Trophoblast cell (in vitro differentiated cells and primary cell): Measurements from ENCODE around the gene GRB10.

Experiments used
- DNase-seq, 2 donors: peaks; one replicate each; pipeline ENCODE4 v3.0.0-alpha.2; 2016
- H2AFZ ChIP-seq: 2 replicates; pipeline ENCODE4 v1.6.1; 2013; ENCODE audit warnings: low read length, moderate library complexity, mild to moderate bottlenecking; ENCODE audit not compliant: insufficient read depth, poor library complexity
- H2AK5ac ChIP-seq: 2 replicates; pipeline ENCODE4 v1.6.1; 2013; ENCODE audit warnings: mild to moderate bottlenecking, low read length
- H2BK120ac ChIP-seq: 2 replicates; pipeline ENCODE4 v1.6.1; 2013; ENCODE audit warnings: low read length, mild to moderate bottlenecking, moderate library complexity; ENCODE audit not compliant: insufficient read depth, poor library complexity
- H2BK12ac ChIP-seq: 2 replicates; pipeline ENCODE4 v1.6.1; 2013; ENCODE audit warnings: mild to moderate bottlenecking, low read length, moderate library complexity
- H2BK5ac ChIP-seq: 2 replicates; pipeline ENCODE4 v1.6.1; 2013; ENCODE audit warnings: low read length, low read depth, moderate library complexity, mild to moderate bottlenecking; ENCODE audit not compliant: poor library complexity
- H3K14ac ChIP-seq: 2 replicates; pipeline ENCODE4 v1.6.1; 2013; ENCODE audit warnings: mild to moderate bottlenecking, low read length
- H3K18ac ChIP-seq: 2 replicates; pipeline ENCODE4 v1.6.1; 2013; ENCODE audit warnings: mild to moderate bottlenecking, low read length
- H3K23ac ChIP-seq: 2 replicates; pipeline ENCODE4 v1.6.1; 2013; ENCODE audit warnings: low read length
- H3K27ac ChIP-seq: 2 replicates; pipeline ENCODE4 v1.5.1; 2013; ENCODE audit warnings: low read depth, mild to moderate bottlenecking, inconsistent platforms, low read length, moderate library complexity
- H3K27me3 ChIP-seq: 2 replicates; pipeline ENCODE4 v1.6.1; 2013; ENCODE audit warnings: inconsistent platforms, mild to moderate bottlenecking, low read length, moderate library complexity; ENCODE audit not compliant: insufficient read depth
- H3K36me3 ChIP-seq, 2 experiments: 1 replicate in 1 of 2; 2 replicates in 1 of 2; pipeline ENCODE4 v1.6.1; 2013; ENCODE audit warnings: low read length in 2 of 2, mild to moderate bottlenecking in 2 of 2, moderate library complexity in 1 of 2; ENCODE audit not compliant: insufficient read depth in 2 of 2, control insufficient read depth in 1 of 2
- H3K4ac ChIP-seq: 2 replicates; pipeline ENCODE4 v1.6.1; 2013; ENCODE audit warnings: low read depth, mild to moderate bottlenecking, low read length, moderate library complexity
- H3K4me1 ChIP-seq, 2 experiments: 1 replicate in 1 of 2; 2 replicates in 1 of 2; pipeline ENCODE4 v1.6.1; 2013; ENCODE audit warnings: low read length in 2 of 2, mild to moderate bottlenecking in 2 of 2, moderate library complexity in 1 of 2; ENCODE audit not compliant: insufficient read depth in 2 of 2, control insufficient read depth in 1 of 2
- H3K4me2 ChIP-seq: 2 replicates; pipeline ENCODE4 v1.6.1; 2013; ENCODE audit warnings: inconsistent platforms, mild to moderate bottlenecking, low read length, moderate library complexity
- H3K4me3 ChIP-seq: 2 replicates; pipeline ENCODE4 v1.5.1; 2013; ENCODE audit warnings: mild to moderate bottlenecking, low read depth, low read length, inconsistent platforms
- H3K79me1 ChIP-seq: one replicate; pipeline ENCODE4 v1.6.1; 2013; ENCODE audit warnings: low read length
- H3K79me2 ChIP-seq: 2 replicates; pipeline ENCODE4 v1.6.1; 2013; ENCODE audit warnings: low read length, mild to moderate bottlenecking; ENCODE audit not compliant: control insufficient read depth, insufficient read depth, poor library complexity
- H3K9ac ChIP-seq: 2 replicates; pipeline ENCODE4 v1.6.1; 2013; ENCODE audit warnings: mild to moderate bottlenecking, low read length
- H3K9me3 ChIP-seq: 2 replicates; pipeline ENCODE4 v1.6.1; 2013; ENCODE audit warnings: low read depth, mild to moderate bottlenecking, control low read depth, inconsistent platforms, low read length; ENCODE audit not compliant: insufficient read depth
- H4K12ac ChIP-seq: 2 replicates; pipeline ENCODE4 v1.6.1; 2013; ENCODE audit warnings: low read depth, mild to moderate bottlenecking, low read length, moderate library complexity
- H4K8ac ChIP-seq: 2 replicates; pipeline ENCODE4 v1.6.1; 2013; ENCODE audit warnings: low read depth, mild to moderate bottlenecking, low read length, moderate library complexity
- H4K91ac ChIP-seq: one replicate; pipeline ENCODE4 v1.6.1; 2013; ENCODE audit warnings: low read depth, mild to moderate bottlenecking, low read length, moderate library complexity
- WGBS: extraction: QIAGEN DNeasy Blood & Tissue Kit; methylation state at CpG from one replicate; pipeline ENCODE4 v1.1.7; 2013; ENCODE audit warnings: missing lambda C conversion rate; ENCODE audit not compliant: insufficient read length, insufficient coverage; ENCODE audit errors: extremely low coverage; 5-methylcytosine and 5-hydroxymethylcytosine counted together

The GRB10 gene

GRCh38 chr7:50792342-50793119 is 9.8 kb upstream of the GRB10 start:
- Histone ChIP-seq H2AFZ (peak overlapping the region; percentile 82), H3K23ac (no peak overlapping the region), H3K14ac (peak overlapping the region; percentile 85), H4K12ac (peak overlapping the region; percentile 66), H3K4me3 (peak overlapping the region; percentile 82), H3K4ac (no peak overlapping the region), H2BK120ac (peak overlapping the region; percentile 55), H4K91ac (peak overlapping the region; percentile 90), H4K8ac (peak overlapping the region; percentile 64), H2AK5ac (no peak overlapping the region), H2BK5ac (peak overlapping the region; percentile 63), H3K18ac (peak overlapping the region; percentile 92), H3K27ac (peak overlapping the region; percentile 66), H3K9ac (peak overlapping the region; percentile 83), H3K79me1 (peaks cover 7% of the 10 kb centered on the region), H3K79me2 (peaks cover 13% of the 10 kb centered on the region), H2BK12ac (no peak overlapping the region), H3K4me2 (peak overlapping the region; percentile 96), H3K27me3 (peaks cover 4% of the 10 kb centered on the region), H3K4me1 (peaks cover 4 to 9% of the 10 kb centered on the region in 2 experiments), H3K36me3 (peaks cover 0 to 2% of the 10 kb centered on the region in 2 experiments), H3K9me3 (peaks cover 2% of the 10 kb centered on the region)
- peak; percentile 58 to 72 for DNase-seq
- no CpG with 5 or more reads among the region's 91 CpGs for WGBS

- peak overlapping the region; percentile 82 for H3K4me3 ChIP-seq
- no peak overlapping the region for H2BK5ac ChIP-seq
- peaks cover 4 to 9% of the 10 kb centered on the region in 2 experiments for H3K4me1 ChIP-seq
- H4K12ac ChIP-seq, result no peak overlapping the region
- no peak overlapping the region for H3K23ac ChIP-seq
- no peak overlapping the region for H2AFZ ChIP-seq
- no CpG with 5 or more reads among the region's 10 CpGs for WGBS
- peaks cover 4% of the 10 kb centered on the region for H3K27me3 ChIP-seq
- H3K36me3 ChIP-seq, result peaks cover 0 to 2% of the 10 kb centered on the region in 2 experiments
- H2BK12ac ChIP-seq, result no peak overlapping the region
- H3K18ac ChIP-seq, result no peak overlapping the region
- H3K14ac ChIP-seq, result no peak overlapping the region
- H2AK5ac ChIP-seq, result no peak overlapping the region
- H3K9me3 ChIP-seq, result peaks cover 2% of the 10 kb centered on the region
- H3K4ac ChIP-seq, result peak overlapping the region; percentile 47
- H4K8ac ChIP-seq, result no peak overlapping the region
- peak overlapping the region; percentile 96 for H3K4me2 ChIP-seq
- H3K27ac ChIP-seq, result no peak overlapping the region
- no peak overlapping the region for H4K91ac ChIP-seq
- H3K79me1 ChIP-seq, result peaks cover 7% of the 10 kb centered on the region
- DNase-seq, result peak in 1 of 2 donors; percentile 40
- peak overlapping the region; percentile 83 for H3K9ac ChIP-seq
- H2BK120ac ChIP-seq, result no peak overlapping the region
- H3K79me2 ChIP-seq, result peaks cover 13% of the 10 kb centered on the region
Observed at GRCh38 chr7:50791938-50792341, 9.2 kb upstream of the GRB10 start.

GRCh38 chr7:50791363-50791937 is 8.8 kb upstream of the GRB10 start:
- H3K4me1 ChIP-seq, result peaks cover 4 to 9% of the 10 kb centered on the region in 2 experiments
- no peak overlapping the region for H4K91ac ChIP-seq
- peak overlapping the region; percentile 96 for H3K4me2 ChIP-seq
- peaks cover 4% of the 10 kb centered on the region for H3K27me3 ChIP-seq
- no CpG with 5 or more reads among the region's 5 CpGs for WGBS
- peaks cover 2% of the 10 kb centered on the region for H3K9me3 ChIP-seq
- H2BK12ac ChIP-seq, result no peak overlapping the region
- no peak overlapping the region for H4K12ac ChIP-seq
- no peak overlapping the region for H3K4me3 ChIP-seq
- H3K36me3 ChIP-seq, result peaks cover 0 to 2% of the 10 kb centered on the region in 2 experiments
- no peak for DNase-seq
- no peak overlapping the region for H3K18ac ChIP-seq
- H4K8ac ChIP-seq, result no peak overlapping the region
- H2AK5ac ChIP-seq, result no peak overlapping the region
- H3K27ac ChIP-seq, result no peak overlapping the region
- H3K14ac ChIP-seq, result no peak overlapping the region
- peak overlapping the region; percentile 66 for H3K4ac ChIP-seq
- H3K79me2 ChIP-seq, result peaks cover 13% of the 10 kb centered on the region
- no peak overlapping the region for H2BK120ac ChIP-seq
- H2AFZ ChIP-seq, result no peak overlapping the region
- peaks cover 7% of the 10 kb centered on the region for H3K79me1 ChIP-seq
- H3K9ac ChIP-seq, result no peak overlapping the region
- H3K23ac ChIP-seq, result no peak overlapping the region
- no peak overlapping the region for H2BK5ac ChIP-seq

GRCh38 chr7:50790381-50790780 is 7.7 kb upstream of the GRB10 start:
- Histone ChIP-seq H3K9me3 (peaks cover 2% of the 10 kb centered on the region), H3K14ac (no peak overlapping the region), H2BK120ac (no peak overlapping the region), H3K4ac (peak overlapping the region; percentile 58), H3K9ac (no peak overlapping the region), H4K91ac (no peak overlapping the region), H3K4me2 (no peak overlapping the region), H3K27me3 (peaks cover 4% of the 10 kb centered on the region), H3K36me3 (peaks cover 0 to 2% of the 10 kb centered on the region in 2 experiments), H3K4me1 (peaks cover 4 to 9% of the 10 kb centered on the region in 2 experiments), H2AFZ (no peak overlapping the region), H3K79me2 (peaks cover 13% of the 10 kb centered on the region), H4K8ac (no peak overlapping the region), H3K18ac (no peak overlapping the region), H3K79me1 (peaks cover 7% of the 10 kb centered on the region), H3K23ac (no peak overlapping the region), H3K27ac (no peak overlapping the region), H3K4me3 (no peak overlapping the region), H2AK5ac (no peak overlapping the region), H2BK5ac (no peak overlapping the region), H2BK12ac (no peak overlapping the region), H4K12ac (no peak overlapping the region)
- no CpG with 5 or more reads among the region's 9 CpGs for whole genome bisulfite sequencing
- peak in 1 of 2 donors; percentile 40 for DNase-seq
